Endodermal cell (in vitro differentiated cells): Measurements from ENCODE around the gene CBFA2T2. TPM values are rescaled to one million over a fixed set of nuclear protein-coding genes. Genes with fewer than 3 reads are reported as not detected.

Experiments used
- DNase-seq: peaks from one replicate; pipeline ENCODE4 v3.0.0-alpha.2; 2017
- H3K27ac ChIP-seq: 2 replicates; pipeline ENCODE4 v1.5.1; 2013; ENCODE audit warnings: mild to moderate bottlenecking, low read depth, low read length, moderate library complexity
- H3K27me3 ChIP-seq: 2 replicates; pipeline ENCODE4 v1.6.1; 2013; ENCODE audit warnings: mild to moderate bottlenecking, low read length, moderate library complexity; ENCODE audit not compliant: insufficient read depth, control insufficient read depth, poor library complexity, severe bottlenecking
- H3K36me3 ChIP-seq: 2 replicates; pipeline ENCODE4 v1.7.0; 2013; ENCODE audit warnings: mild to moderate bottlenecking, low read length, moderate library complexity; ENCODE audit not compliant: control insufficient read depth, insufficient read depth
- H3K4me1 ChIP-seq: one replicate; pipeline ENCODE4 v1.7.0; 2013; ENCODE audit warnings: low read length; ENCODE audit not compliant: control insufficient read depth, insufficient read depth
- H3K4me3 ChIP-seq: 2 replicates; pipeline ENCODE4 v1.5.1; 2013; ENCODE audit warnings: mild to moderate bottlenecking, low read length, moderate library complexity
- H3K9ac ChIP-seq: 2 replicates; pipeline ENCODE4 v1.6.1; 2013; ENCODE audit warnings: mild to moderate bottlenecking, low read length, moderate library complexity; ENCODE audit not compliant: poor library complexity, severe bottlenecking; ENCODE audit errors: extremely low read depth
- H3K9me3 ChIP-seq: 2 replicates; pipeline ENCODE4 v1.6.1; 2013; ENCODE audit warnings: mild to moderate bottlenecking, low read length, moderate library complexity; ENCODE audit not compliant: control insufficient read depth
- H3K27ac Mint-ChIP-seq: 2 replicates; pipeline ENCODE4 v1.8.0; 2020; ENCODE audit warnings: mixed read lengths
- H3K27me3 Mint-ChIP-seq: 2 replicates; pipeline ENCODE4 v1.8.0; 2021; ENCODE audit warnings: mild to moderate bottlenecking, mixed read lengths; ENCODE audit not compliant: insufficient read depth
- H3K36me3 Mint-ChIP-seq: 2 replicates; pipeline ENCODE4 v1.8.0; 2020; ENCODE audit warnings: low read depth, mixed read lengths
- H3K4me1 Mint-ChIP-seq: 2 replicates; pipeline ENCODE4 v1.8.0; 2020; ENCODE audit warnings: mixed read lengths
- H3K4me3 Mint-ChIP-seq: 2 replicates; pipeline ENCODE4 v1.8.0; 2020; ENCODE audit warnings: mild to moderate bottlenecking, moderate library complexity, mixed read lengths
- H3K9me3 Mint-ChIP-seq: 2 replicates; pipeline ENCODE4 v1.8.0; 2020; ENCODE audit warnings: mild to moderate bottlenecking, mixed read lengths
- WGBS, 2 experiments: methylation state at CpG; one replicate each; pipeline versions ENCODE4 v1.1.5 to v1.1.7; 2013; ENCODE audit warnings: missing lambda C conversion rate in 2 of 2, mixed read lengths in 1 of 2; ENCODE audit not compliant: insufficient coverage in 1 of 2, insufficient read length in 1 of 2; 5-methylcytosine and 5-hydroxymethylcytosine counted together
- total RNA-seq, 2 donors: library from RNA; stranded (reverse); fragmentation: NEBNext Ultra II Directional in 1 of 2; extraction: Animal tissue kit (Norgen Biotek cat#: 25700) in 1 of 2; gene quantifications; 2 replicates in 1 of 2; 3 replicates in 1 of 2; pipeline ENCODE4 v1.2.1, GENCODE V29; 2021
- TF ChIP-seq, protein P1 (sequence below): fragments of 200-600 bp; sonication (generic); conservative IDR thresholded peaks from 2 replicates; pipeline ENCODE4 v1.5.0; 2021; ENCODE audit warnings: antibody characterized with exemption, mild to moderate bottlenecking

CBFA2T2 gene
- total RNA-seq, 2 donors from 2014 or later: 26.8 to 32.7 TPM

- no peak for DNase-seq
- TF ChIP-seq, protein P1, sequence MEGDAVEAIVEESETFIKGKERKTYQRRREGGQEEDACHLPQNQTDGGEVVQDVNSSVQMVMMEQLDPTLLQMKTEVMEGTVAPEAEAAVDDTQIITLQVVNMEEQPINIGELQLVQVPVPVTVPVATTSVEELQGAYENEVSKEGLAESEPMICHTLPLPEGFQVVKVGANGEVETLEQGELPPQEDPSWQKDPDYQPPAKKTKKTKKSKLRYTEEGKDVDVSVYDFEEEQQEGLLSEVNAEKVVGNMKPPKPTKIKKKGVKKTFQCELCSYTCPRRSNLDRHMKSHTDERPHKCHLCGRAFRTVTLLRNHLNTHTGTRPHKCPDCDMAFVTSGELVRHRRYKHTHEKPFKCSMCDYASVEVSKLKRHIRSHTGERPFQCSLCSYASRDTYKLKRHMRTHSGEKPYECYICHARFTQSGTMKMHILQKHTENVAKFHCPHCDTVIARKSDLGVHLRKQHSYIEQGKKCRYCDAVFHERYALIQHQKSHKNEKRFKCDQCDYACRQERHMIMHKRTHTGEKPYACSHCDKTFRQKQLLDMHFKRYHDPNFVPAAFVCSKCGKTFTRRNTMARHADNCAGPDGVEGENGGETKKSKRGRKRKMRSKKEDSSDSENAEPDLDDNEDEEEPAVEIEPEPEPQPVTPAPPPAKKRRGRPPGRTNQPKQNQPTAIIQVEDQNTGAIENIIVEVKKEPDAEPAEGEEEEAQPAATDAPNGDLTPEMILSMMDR: no peak
- H3K27me3 Mint-ChIP-seq: peaks cover 4% of the 10 kb centered on the region
- H3K27ac ChIP-seq: no peak overlapping the region
- no peaks in the 10 kb centered on the region for H3K27me3 ChIP-seq
- no peaks in the 10 kb centered on the region for H3K4me1 ChIP-seq
- 96 to 100% methylated on average over 1 to 2 of the region's 2 CpGs for WGBS, 2 experiments
- H3K4me1 Mint-ChIP-seq: peaks cover 19% of the 10 kb centered on the region
- peak overlapping the region; percentile 75 for H3K4me3 Mint-ChIP-seq
- H3K27ac Mint-ChIP-seq: peak overlapping the region; percentile 68
- H3K36me3 Mint-ChIP-seq: peaks cover 23% of the 10 kb centered on the region
- H3K9ac ChIP-seq: no peak overlapping the region
- H3K9me3 ChIP-seq: no peaks in the 10 kb centered on the region
- H3K4me3 ChIP-seq: no peak overlapping the region
- no peaks in the 10 kb centered on the region for H3K9me3 Mint-ChIP-seq
- H3K36me3 ChIP-seq: peaks cover 13% of the 10 kb centered on the region
These were observed 174.9 kb downstream of the CBFA2T2 start for GRCh38 chr20:33664762-33665144.

- H3K9me3 Mint-ChIP-seq: no peaks in the 10 kb centered on the region
- peak within 1 kb of the TSS; percentile 53 for H3K4me3 Mint-ChIP-seq
- TF ChIP-seq, protein P1: peak; percentile 60
- H3K4me1 Mint-ChIP-seq: peaks cover 19% of the 10 kb centered on the region
- no peaks in the 10 kb centered on the region for H3K27me3 ChIP-seq
- H3K27me3 Mint-ChIP-seq: peaks cover 4% of the 10 kb centered on the region
- DNase-seq: peak; percentile 97
- no peak within 1 kb of the TSS for H3K27ac ChIP-seq
- peaks cover 22% of the 10 kb centered on the region for H3K36me3 ChIP-seq
- peak within 1 kb of the TSS; percentile 60 for H3K4me3 ChIP-seq
- peak within 1 kb of the TSS; percentile 11 for H3K9ac ChIP-seq
- peaks cover 37% of the 10 kb centered on the region for H3K36me3 Mint-ChIP-seq
- 20 to 39% methylated on average over 25 to 50 of the region's 50 CpGs for WGBS, 2 experiments
- H3K4me1 ChIP-seq: no peaks in the 10 kb centered on the region
- peak within 1 kb of the TSS; percentile 78 for H3K27ac Mint-ChIP-seq
- no peaks in the 10 kb centered on the region for H3K9me3 ChIP-seq
These were observed 176.7 kb downstream of the CBFA2T2 start, which contains the start of gene ACTL10 for GRCh38 chr20:33666293-33667244. Gene ACTL10 (plus strand): TSS chr20:33666943. CDS start chr20:33667498, 555 bp downstream.

- H3K27me3 Mint-ChIP-seq: peaks cover 4% of the 10 kb centered on the region
- no peaks in the 10 kb centered on the region for H3K9me3 ChIP-seq
- peaks cover 44% of the 10 kb centered on the region for H3K36me3 Mint-ChIP-seq
- peaks cover 27% of the 10 kb centered on the region for H3K36me3 ChIP-seq
- WGBS, 2 experiments: 39 to 58% methylated on average over 20 to 55 of the region's 55 CpGs
- no peaks in the 10 kb centered on the region for H3K27me3 ChIP-seq
- H3K9me3 Mint-ChIP-seq: no peaks in the 10 kb centered on the region
- H3K4me1 Mint-ChIP-seq: peaks cover 23% of the 10 kb centered on the region
- H3K9ac ChIP-seq: no peak overlapping the region
- H3K4me3 ChIP-seq: peak overlapping the region; percentile 60
- peaks cover under 1% of the 10 kb centered on the region for H3K4me1 ChIP-seq
- H3K27ac ChIP-seq: no peak overlapping the region
- DNase-seq: peak; percentile 70
- TF ChIP-seq, protein P1: no peak
- H3K27ac Mint-ChIP-seq: no peak overlapping the region
- H3K4me3 Mint-ChIP-seq: peak overlapping the region; percentile 53
These were observed 177.4 kb downstream of the CBFA2T2 start for GRCh38 chr20:33667245-33667675.
